IPS-NIHi7 (cell line): ENCODE measurements around the gene TEX13D.

Source experiments
- DNase-seq: peaks from one replicate; pipeline ENCODE4 v3.0.0; 2012; ENCODE audit warnings: mixed read lengths; ENCODE audit errors: extremely low spot score

The TEX13D gene

DNA sequence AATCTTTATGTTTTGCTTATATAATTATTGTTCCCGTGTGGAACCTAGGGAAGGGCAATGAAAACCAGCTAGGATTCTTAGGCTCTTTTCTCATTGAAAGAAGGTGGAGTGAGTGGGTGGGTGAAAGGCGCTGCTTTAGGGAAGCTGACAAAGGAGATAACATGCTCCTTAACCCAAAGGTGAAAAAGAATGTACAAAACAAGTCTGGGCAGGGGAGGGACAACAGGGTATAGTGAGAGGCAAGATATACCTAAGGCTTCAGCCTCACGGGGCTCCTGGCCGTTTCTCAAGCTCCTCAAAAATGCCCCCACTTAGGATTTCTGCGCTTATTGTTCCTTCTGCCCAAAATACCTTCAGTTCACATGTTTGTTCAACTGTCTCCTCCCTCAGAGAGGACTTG lies 15.7 kb downstream of the TEX13D start:
- DNase-seq: no peak

DNA sequence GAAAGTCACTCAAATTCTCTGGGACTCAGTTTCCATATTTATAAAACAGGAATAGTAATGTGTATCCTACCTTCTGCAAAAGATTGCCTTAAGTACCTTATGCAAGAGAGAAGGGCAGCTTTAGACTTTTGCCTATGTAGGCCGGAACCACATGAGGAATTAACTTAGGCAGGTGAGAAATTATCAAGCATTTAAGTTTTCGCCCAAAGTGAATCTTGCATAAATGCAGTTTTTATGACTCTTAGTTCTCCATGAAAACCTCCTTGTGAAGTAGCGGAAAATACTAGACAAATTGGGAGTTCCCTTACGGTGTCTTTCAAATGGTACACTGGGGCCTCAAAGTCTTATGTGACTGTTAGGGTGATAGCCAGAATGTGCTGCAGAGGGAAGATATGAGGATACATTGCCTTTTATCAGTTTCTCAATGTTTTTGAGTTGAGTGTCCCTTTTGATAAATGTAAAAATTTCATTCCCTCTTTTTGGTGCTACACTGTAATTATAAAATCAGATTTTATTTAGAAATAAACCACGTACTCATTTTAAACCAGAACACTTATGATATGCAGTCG lies 16.5 kb downstream of the TEX13D start:
- DNase-seq: no peak

DNA sequence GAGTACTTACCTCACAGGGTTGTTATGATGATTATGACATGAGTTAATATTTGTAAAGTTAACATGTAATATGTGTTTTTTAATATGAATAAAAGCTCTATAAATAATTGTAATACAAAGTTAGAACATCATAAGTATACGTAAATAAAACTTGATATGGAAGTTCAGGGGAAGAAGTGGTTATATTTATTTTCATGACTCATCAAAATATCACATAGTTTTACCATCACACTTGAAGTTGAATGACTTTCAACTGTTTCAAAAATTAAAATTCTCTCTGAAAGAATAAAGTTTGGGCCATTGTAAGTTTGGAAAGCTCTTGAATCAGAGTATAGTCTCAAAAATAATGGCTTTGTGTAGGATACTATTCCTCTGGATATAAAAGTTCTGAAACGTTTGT lies 22.2 kb downstream of the TEX13D start:
- no peak for DNase-seq

DNA sequence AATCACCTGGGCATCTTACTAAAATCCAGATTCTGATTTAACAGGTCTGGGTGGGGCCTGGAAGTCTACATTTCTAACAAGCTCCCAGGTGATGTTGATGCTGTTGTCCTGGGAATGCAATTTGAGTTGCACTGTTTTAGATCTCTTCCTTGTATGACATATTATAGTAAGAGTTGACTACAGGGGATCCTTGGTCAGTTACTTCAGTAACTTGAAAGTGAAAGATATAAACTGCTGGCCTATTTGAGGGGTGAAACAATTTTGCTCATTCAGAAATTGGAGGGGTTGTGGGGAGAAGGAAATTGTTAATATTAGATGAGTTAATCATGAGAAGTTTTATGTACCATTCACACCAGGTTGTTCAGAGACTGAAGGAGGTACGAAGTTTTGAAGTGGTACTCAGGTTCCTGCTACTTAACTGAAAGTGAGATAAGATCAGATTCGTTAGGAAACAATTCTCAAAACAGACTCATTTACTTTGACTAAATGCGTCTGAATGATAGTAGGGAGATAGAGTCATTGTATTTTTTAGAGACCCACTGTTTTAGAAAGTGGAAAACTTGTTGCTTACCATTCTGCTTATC lies 26.4 kb downstream of the TEX13D start:
- no peak for DNase-seq

DNA sequence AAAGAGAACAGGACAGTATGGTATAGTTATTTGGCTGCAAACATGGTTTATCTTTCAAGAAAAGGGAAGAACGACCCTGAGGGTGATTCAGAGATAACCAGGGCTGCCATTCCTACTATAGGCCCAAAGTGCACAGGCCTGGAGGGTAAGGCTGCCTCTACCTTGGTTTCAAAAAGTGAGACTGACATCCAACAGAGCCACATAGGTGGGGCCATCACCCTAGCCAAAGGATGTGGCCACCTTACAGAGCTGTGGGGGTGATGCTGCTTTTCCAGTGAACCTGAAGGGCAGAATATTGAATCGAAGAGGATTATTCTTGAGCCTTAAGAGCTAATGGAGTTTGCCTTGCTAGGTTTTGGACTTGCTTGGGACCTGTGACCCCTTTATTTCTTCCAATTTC lies 29.6 kb downstream of the TEX13D start:
- DNase-seq: no peak

DNA sequence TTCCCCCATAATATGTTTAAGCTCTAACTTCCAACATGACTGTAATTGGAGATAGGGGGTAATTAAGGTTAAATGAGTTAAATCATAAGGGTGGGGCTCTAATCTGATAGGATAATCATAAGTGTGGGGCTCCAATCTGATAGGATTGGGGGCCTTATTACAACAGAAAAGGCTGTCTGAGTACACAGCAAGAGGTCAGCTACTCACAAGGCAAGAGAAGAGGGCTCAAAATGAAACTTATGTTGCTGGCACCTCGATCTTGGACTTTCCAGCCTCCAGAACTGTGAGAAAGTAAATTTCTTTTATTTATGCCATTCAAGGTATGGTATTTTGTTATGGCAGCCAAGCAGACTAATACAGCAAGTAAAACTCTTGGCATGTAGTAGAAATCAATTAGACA lies 30.3 kb downstream of the TEX13D start:
- no peak for DNase-seq

DNA sequence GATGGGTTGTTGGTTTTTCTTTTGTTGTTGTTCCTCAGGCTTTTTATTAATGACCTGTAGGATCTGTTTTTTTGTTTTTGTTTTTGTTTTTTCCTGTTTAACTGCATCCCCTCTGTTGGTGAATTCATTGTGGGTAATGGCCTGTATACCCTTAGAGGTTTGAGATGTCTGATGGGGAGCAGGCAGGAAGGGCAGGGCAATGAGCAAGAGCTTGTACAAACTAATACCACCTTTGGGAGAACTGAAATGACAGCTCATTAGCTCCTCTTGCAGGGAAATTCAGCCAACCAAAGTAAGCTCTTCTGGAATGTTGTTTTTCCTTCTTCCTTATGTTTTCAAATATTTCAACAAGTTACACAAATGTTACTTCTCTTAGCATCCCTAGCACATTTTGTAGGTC lies 37.3 kb downstream of the TEX13D start:
- DNase-seq: no peak

DNA sequence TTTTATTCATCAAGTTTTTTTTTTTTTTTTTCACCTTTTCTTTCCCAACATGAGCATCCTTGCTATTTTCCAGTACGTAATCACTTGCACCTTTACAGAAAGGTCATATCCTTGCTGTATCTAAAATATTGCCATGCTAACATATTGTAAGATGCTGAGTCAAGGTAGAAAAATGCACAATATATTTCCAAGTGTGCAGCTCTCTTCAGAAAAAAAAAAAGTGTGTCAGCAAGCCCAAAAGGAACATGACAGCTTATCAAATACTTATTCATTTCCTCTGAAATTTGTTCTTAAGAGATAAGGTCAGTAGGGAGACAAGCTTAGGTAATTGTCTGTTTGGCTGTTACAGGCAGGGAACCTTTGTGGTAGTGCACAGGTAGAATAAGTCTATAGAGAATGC lies 40.9 kb downstream of the TEX13D start:
- no peak for DNase-seq

DNA sequence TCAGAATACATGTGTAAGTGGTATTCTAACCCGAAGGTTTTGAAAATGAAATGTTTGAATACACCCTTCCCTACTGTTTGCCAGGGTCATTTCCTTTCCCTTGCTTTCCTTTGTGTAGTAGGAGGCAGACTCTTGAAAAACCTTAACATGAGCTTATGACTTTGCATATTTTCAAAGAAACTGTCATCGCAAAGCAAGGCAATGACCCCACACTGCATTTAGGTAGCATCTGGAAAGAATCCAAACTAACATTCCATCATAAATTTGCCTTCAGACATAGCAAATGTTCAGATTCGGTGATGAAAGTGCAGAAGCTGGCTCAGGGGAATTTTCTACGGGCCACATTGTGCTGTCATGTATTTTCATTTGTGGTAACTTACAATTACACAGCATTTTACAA lies 46.2 kb downstream of the TEX13D start:
- no peak for DNase-seq

DNA sequence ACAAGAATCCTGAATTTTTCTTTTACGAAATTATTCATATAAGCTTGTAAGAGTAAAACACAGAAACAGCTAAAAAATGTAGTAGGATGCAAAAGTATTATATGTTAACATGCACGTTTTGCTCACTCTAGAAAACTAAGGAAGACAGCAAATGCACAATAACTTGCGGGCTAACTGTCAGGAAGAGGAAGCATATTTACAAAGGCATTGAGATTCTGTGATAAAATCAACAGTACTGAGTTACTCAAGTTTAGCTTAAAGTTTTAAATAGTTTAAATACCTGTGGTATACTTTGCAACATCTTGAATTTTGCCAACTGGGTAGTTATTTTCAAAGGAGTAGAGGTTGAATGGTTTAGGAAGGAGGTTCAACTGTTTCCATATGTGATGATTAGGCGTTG lies 50.9 kb downstream of the TEX13D start:
- DNase-seq: no peak

DNA sequence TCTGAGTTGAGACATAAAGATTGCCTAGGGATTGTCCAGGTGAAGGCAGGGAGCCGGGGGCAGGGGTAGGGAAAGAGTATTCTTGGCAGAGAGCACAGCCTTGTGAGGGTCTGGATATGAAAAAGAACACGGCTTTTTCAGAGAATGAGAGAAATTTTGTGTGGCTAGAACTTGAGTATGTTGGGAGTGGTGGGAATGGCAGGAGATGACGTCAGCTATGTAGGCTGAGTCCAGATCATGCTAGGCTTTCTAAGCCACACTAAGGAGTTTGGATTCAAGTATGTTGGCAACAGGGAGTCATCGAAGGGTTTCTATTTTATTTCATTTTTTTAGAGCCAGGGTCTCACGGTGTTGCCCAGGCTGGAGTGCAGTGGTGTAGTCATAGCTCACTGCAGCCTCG lies 53.9 kb downstream of the TEX13D start:
- no peak for DNase-seq
